HepG2 (cell line): Measurements from ENCODE around the gene GPER1. TPM values are rescaled to one million over a fixed set of nuclear protein-coding genes. Genes with fewer than 3 reads are reported as not detected.

Experiments used
- AGO1 ChIP-seq: fragments of 200-400 bp; formaldehyde crosslinking; IDR thresholded peaks from 2 replicates; pipeline ENCODE4 v1.6.1; 2017; ENCODE audit warnings: mild to moderate bottlenecking, low read depth, low read length, moderate library complexity; ENCODE audit not compliant: poor library complexity, severe bottlenecking
- ARNTL ChIP-seq: sonication (generic); formaldehyde crosslinking; IDR thresholded peaks from 2 replicates; pipeline ENCODE4 v1.4.0; 2020; ENCODE audit warnings: mild to moderate bottlenecking, missing genetic modification reagents
- ASH2L ChIP-seq: fragments of 300-600, 200-600 bp; sonication (generic); IDR thresholded peaks from 2 replicates; pipeline ENCODE4 v1.7.0; 2017; ENCODE audit warnings: low read depth, mild to moderate bottlenecking, moderate library complexity, mixed read lengths, low read length; ENCODE audit not compliant: insufficient read length
- CEBPB ChIP-seq: IDR thresholded peaks from 2 replicates; pipeline ENCODE4 v1.6.1; 2011; ENCODE audit warnings: low read depth, low read length, improper control_type of control experiment, borderline replicate concordance
- CREM ChIP-seq, 2 experiments: sonication (generic) in 1 of 2; formaldehyde crosslinking in 1 of 2; IDR thresholded peaks; 2 replicates each; pipeline versions ENCODE4 v1.4.0 to v1.6.1; 2016 to 2020; ENCODE audit warnings: antibody characterized with exemption in 1 of 2, mild to moderate bottlenecking in 1 of 2, missing genetic modification reagents in 1 of 2
- GZF1 ChIP-seq: sonication (generic); formaldehyde crosslinking; IDR thresholded peaks from 2 replicates; pipeline ENCODE4 v1.5.1; 2020; ENCODE audit warnings: mild to moderate bottlenecking, missing genetic modification reagents
- HIVEP1 ChIP-seq: sonication (generic); formaldehyde crosslinking; IDR thresholded peaks from 2 replicates; pipeline ENCODE4 v1.4.0; 2020; ENCODE audit warnings: mild to moderate bottlenecking, missing genetic modification reagents
- HNF4A ChIP-seq: sonication (generic); formaldehyde crosslinking; IDR thresholded peaks from 2 replicates; pipeline ENCODE4 v1.4.0; 2020; ENCODE audit warnings: missing genetic modification reagents
- HNRNPLL ChIP-seq: fragments of 200-400 bp; formaldehyde crosslinking; IDR thresholded peaks from 2 replicates; pipeline ENCODE4 v1.6.1; 2017; ENCODE audit warnings: mild to moderate bottlenecking, low read depth, low read length; ENCODE audit not compliant: poor library complexity, severe bottlenecking
- KDM4B ChIP-seq: sonication (generic); formaldehyde crosslinking; IDR thresholded peaks from 2 replicates; pipeline ENCODE4 v1.4.0; 2020; ENCODE audit warnings: missing genetic modification reagents
- KMT2A ChIP-seq: sonication (generic); formaldehyde crosslinking; IDR thresholded peaks from 2 replicates; pipeline ENCODE4 v1.4.0; 2020; ENCODE audit warnings: missing genetic modification reagents
- KMT2B ChIP-seq: IDR thresholded peaks from 2 replicates; pipeline ENCODE4 v1.6.1; 2016; ENCODE audit warnings: missing genetic modification reagents, missing compliant biosample characterization
- MYC ChIP-seq: sonication (generic); formaldehyde crosslinking; IDR thresholded peaks from 2 replicates; pipeline ENCODE4 v1.9.0; 2021; ENCODE audit warnings: missing genetic modification reagents, borderline replicate concordance
- PCBP2 ChIP-seq: fragments of 200-400 bp; formaldehyde crosslinking; optimal IDR thresholded peaks from 2 replicates; pipeline ENCODE3; 2018; ENCODE audit warnings: low read length, low read depth; ENCODE audit not compliant: poor library complexity, severe bottlenecking
- SP140L ChIP-seq: sonication (generic); formaldehyde crosslinking; IDR thresholded peaks from 2 replicates; pipeline ENCODE4 v1.4.0; 2020; ENCODE audit warnings: missing genetic modification reagents, borderline replicate concordance
- ZFY ChIP-seq: sonication (generic); formaldehyde crosslinking; IDR thresholded peaks from 2 replicates; pipeline ENCODE4 v1.4.0; 2020; ENCODE audit warnings: missing genetic modification reagents
- ZMYM2 ChIP-seq: sonication (generic); formaldehyde crosslinking; IDR thresholded peaks from 2 replicates; pipeline ENCODE4 v1.8.0; 2022; ENCODE audit warnings: mild to moderate bottlenecking, missing genetic modification reagents
- ZNF20 ChIP-seq: sonication (generic); formaldehyde crosslinking; IDR thresholded peaks from 2 replicates; pipeline ENCODE4 v1.4.0; 2020; ENCODE audit warnings: mild to moderate bottlenecking, moderate library complexity, missing genetic modification reagents
- ZNF232 ChIP-seq: sonication (generic); formaldehyde crosslinking; IDR thresholded peaks from 2 replicates; pipeline ENCODE4 v1.4.0; 2020; ENCODE audit warnings: missing genetic modification reagents, borderline replicate concordance
- ZNF251 ChIP-seq: sonication (generic); formaldehyde crosslinking; IDR thresholded peaks from 2 replicates; pipeline ENCODE4 v1.9.0; 2021; ENCODE audit warnings: mild to moderate bottlenecking, missing genetic modification reagents
- ZNF512B ChIP-seq: sonication (generic); formaldehyde crosslinking; IDR thresholded peaks from 2 replicates; pipeline ENCODE4 v1.5.1; 2020; ENCODE audit warnings: missing genetic modification reagents, mild to moderate bottlenecking, borderline replicate concordance
- ZNF547 ChIP-seq: sonication (generic); formaldehyde crosslinking; IDR thresholded peaks from 2 replicates; pipeline ENCODE4 v1.5.1; 2020; ENCODE audit warnings: mild to moderate bottlenecking, missing genetic modification reagents
- polyA plus RNA-seq, 8 experiments: library from polyadenylated mRNA; depleted of rRNA in 3 of 8; stranded (reverse) in 7 of 8; unstranded in 1 of 8; fragments of >200 nt; fragmentation: Illumina TruSeq in 4 of 8; extraction: Trizol in 4 of 8; gene quantifications; 2 replicates each; pipeline versions ENCODE4 v1.2.1 to v1.2.3, GENCODE V29; 2011 to 2016; ENCODE audit warnings: low read depth in 4 of 8, missing spikeins in 1 of 8, mixed read lengths in 1 of 8; ENCODE audit not compliant: insufficient read depth in 1 of 8
- total RNA-seq, 5 experiments: library from RNA; depleted of rRNA; stranded (reverse); fragments of >200 nt; fragmentation: Illumina TruSeq; extraction: Trizol; gene quantifications; 2 replicates each; pipeline ENCODE4 v1.2.3, GENCODE V29; 2016; ENCODE audit warnings: low read depth in 1 of 5
- TF ChIP-seq, protein P1 (sequence below), 2 experiments: IDR thresholded peaks; 2 replicates each; pipeline ENCODE4 v1.6.1; 2011 to 2012; ENCODE audit warnings: low read length in 2 of 2, borderline replicate concordance in 1 of 2, low read depth in 1 of 2, mild to moderate bottlenecking in 1 of 2, moderate library complexity in 1 of 2

The GPER1 gene
- total and polyA plus RNA-seq, 2 of the 13 experiments (the other 11 are each of a cell fraction or from before 2014, with no cell fraction given): 12.7 to 19.7 TPM

- TF ChIP-seq ASH2L (peak; percentile 74), HNRNPLL (peak; percentile 73), ZFY (CRISPR knock-in tag) (peak; percentile 77), ARNTL (CRISPR knock-in tag) (peak; percentile 50; the same call in 1 of the 2 replicates), ZNF20 (CRISPR knock-in tag) (no peak), AGO1 (peak; percentile 81), KDM4B (0 out of 2 replicates have a peak, but pooled peaks have one; percentile 49), KMT2B (CRISPR knock-in tag) (no peak; the same call in 1 of the 2 replicates), HIVEP1 (CRISPR knock-in tag) (peak; percentile 33; the same call in 1 of the 2 replicates), CEBPB (no peak), SP140L (CRISPR knock-in tag) (no peak), GZF1 (CRISPR knock-in tag) (peak; percentile 73), KMT2A (CRISPR knock-in tag) (peak; percentile 90), MYC (peak; percentile 93), PCBP2 (no peak), CREM (IDR thresholded peaks at IDR 0.05) (peak; percentile 20; the same call in 1 of the 2 replicates), CREM (CRISPR knock-in tag; IDR thresholded peaks at IDR 0.05) (no peak), ZNF512B (0 out of 2 replicates have a peak, but pooled peaks have one; percentile 2), ZNF232 (CRISPR knock-in tag) (no peak), ZNF251 (CRISPR knock-in tag) (no peak), HNF4A (peak; percentile 29; the same call in 1 of the 2 replicates), ZNF547 (CRISPR knock-in tag) (0 out of 2 replicates have a peak, but pooled peaks have one; percentile 41), ZMYM2 (no peak)
- TF ChIP-seq, protein P1, sequence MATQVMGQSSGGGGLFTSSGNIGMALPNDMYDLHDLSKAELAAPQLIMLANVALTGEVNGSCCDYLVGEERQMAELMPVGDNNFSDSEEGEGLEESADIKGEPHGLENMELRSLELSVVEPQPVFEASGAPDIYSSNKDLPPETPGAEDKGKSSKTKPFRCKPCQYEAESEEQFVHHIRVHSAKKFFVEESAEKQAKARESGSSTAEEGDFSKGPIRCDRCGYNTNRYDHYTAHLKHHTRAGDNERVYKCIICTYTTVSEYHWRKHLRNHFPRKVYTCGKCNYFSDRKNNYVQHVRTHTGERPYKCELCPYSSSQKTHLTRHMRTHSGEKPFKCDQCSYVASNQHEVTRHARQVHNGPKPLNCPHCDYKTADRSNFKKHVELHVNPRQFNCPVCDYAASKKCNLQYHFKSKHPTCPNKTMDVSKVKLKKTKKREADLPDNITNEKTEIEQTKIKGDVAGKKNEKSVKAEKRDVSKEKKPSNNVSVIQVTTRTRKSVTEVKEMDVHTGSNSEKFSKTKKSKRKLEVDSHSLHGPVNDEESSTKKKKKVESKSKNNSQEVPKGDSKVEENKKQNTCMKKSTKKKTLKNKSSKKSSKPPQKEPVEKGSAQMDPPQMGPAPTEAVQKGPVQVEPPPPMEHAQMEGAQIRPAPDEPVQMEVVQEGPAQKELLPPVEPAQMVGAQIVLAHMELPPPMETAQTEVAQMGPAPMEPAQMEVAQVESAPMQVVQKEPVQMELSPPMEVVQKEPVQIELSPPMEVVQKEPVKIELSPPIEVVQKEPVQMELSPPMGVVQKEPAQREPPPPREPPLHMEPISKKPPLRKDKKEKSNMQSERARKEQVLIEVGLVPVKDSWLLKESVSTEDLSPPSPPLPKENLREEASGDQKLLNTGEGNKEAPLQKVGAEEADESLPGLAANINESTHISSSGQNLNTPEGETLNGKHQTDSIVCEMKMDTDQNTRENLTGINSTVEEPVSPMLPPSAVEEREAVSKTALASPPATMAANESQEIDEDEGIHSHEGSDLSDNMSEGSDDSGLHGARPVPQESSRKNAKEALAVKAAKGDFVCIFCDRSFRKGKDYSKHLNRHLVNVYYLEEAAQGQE (IDR thresholded peaks at IDR 0.05; ENCODE audit: borderline replicate concordance in 1 of 2, low read depth in 1 of 2, low read length in 2 of 2): peak in 1 of 2 experiments; percentile 49; a peak in 1 of 4 replicates
Measured at GRCh38 chr7:1086588-1087464, 1.1 kb upstream of the GPER1 start (continued).
